SK-N-MC (cell line): ENCODE measurements around the gene IAH1.

Experiments
- EZH2 ChIP-seq: fragments of 200-600 bp; sonication (generic); IDR thresholded peaks from one replicate; pipeline ENCODE4 v1.6.1; 2017; ENCODE audit warnings: antibody characterized with exemption
- POLR2AphosphoS5 ChIP-seq: IDR thresholded peaks from 2 replicates; pipeline ENCODE4 v1.6.1; 2012; ENCODE audit warnings: mild to moderate bottlenecking, low read depth, low read length, borderline replicate concordance

- TF ChIP-seq EZH2 (no peak), POLR2AphosphoS5 (no peak)
These were observed 50.9 kb downstream of the IAH1 start for GRCh38 chr2:9525266-9525665.
